NCI-H2227 (cell line): ENCODE measurements around the gene ATXN7L1.

ENCODE experiments used
- DNase-seq: peaks from one replicate; lab custom pipeline; 2025; ENCODE audit not compliant: unreplicated experiment; lab: John Stamatoyannopoulos, UW

Gene ATXN7L1

GRCh38 chr7:105782391-105783042, 93.9 kb downstream of the ATXN7L1 start:
- DNase-seq, result no peak

- DNase-seq, result peak; percentile 29
Measured at GRCh38 chr7:105779856-105780780, 96.3 kb downstream of the ATXN7L1 start.

- DNase-seq, result no peak
Measured at GRCh38 chr7:105778956-105779355, 97.4 kb downstream of the ATXN7L1 start.

DNA sequence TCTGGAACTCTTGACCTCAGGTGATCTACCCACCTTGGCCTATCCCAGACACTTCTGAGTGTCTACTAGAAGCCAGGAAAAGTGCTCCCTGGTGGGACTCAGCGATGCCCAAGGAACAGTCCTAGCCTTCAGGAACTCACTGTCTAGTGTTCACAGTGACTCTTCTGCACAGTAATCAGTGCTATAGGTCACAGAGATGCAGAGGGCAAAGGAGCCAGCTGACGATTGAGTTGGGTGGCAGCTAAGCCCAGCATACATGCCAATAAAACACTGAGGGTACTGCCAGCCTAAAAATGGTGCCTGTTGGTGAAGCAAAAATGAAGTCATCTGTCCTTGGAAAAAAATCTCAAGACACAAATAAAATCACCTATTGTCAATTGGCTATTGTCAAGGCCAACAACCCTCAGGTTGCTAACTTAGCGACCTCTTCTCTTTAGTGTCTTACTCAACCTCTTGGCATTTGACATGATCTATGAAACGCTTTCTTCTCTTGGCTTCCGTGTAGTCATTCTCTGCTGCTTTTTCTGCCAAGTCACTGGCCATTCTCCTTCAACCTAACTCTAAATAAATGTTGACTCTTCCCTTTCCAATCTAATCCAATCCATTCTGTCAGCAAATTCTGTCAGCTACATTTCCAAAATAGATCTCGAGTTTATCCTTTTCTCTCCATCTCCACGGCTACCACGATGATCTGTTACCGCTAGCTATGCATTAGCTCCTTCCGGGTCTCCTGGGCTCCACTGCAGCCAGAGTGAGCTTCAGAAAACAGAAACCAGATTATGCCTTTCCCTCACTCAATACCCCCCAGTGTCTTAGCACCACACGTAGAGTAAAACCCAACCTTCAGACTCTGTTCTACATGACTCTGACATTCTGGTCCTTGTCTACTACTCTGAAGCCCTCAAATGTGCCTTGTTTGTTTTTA, 99.2 kb downstream of the ATXN7L1 start:
- DNase-seq, result no peak

DNA sequence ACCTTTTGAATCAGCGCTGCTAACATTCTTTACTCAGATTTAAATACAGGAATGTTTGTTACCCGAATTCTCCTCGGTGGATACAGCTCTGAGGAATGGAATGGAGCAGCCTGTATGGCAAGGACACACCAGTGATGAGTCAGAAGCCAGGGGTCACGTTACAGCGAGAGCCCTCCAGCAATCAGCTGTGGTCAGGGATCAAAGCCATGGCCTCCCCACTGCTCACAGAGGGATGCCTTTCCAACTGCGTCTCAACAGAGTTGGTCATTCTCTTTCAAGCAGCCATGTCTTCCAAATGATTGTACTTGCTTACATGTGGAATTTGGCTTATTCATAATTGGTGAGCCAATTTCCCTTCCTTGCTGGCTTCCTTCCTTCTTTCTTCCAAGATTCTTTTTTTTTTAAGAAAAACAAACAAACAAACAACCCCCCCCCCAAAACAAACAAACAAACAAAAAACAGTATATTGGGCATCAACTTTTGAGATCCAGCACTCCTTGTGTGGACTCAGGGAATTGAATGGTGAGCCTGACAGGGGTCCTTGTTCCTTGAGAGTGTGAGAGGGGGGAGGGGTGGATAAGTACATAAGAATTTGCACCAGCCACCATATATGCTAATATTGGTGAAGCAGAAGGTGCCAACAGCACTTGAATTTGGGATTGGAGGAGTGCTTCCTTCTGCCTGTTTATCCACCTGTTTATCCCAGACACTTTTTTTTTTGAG, 100.2 kb downstream of the ATXN7L1 start:
- no peak for DNase-seq

GRCh38 chr7:105775580-105775979, 100.8 kb downstream of the ATXN7L1 start:
- DNase-seq, result no peak

- no peak for DNase-seq
Measured at GRCh38 chr7:105773030-105773460, 103.4 kb downstream of the ATXN7L1 start.

DNA sequence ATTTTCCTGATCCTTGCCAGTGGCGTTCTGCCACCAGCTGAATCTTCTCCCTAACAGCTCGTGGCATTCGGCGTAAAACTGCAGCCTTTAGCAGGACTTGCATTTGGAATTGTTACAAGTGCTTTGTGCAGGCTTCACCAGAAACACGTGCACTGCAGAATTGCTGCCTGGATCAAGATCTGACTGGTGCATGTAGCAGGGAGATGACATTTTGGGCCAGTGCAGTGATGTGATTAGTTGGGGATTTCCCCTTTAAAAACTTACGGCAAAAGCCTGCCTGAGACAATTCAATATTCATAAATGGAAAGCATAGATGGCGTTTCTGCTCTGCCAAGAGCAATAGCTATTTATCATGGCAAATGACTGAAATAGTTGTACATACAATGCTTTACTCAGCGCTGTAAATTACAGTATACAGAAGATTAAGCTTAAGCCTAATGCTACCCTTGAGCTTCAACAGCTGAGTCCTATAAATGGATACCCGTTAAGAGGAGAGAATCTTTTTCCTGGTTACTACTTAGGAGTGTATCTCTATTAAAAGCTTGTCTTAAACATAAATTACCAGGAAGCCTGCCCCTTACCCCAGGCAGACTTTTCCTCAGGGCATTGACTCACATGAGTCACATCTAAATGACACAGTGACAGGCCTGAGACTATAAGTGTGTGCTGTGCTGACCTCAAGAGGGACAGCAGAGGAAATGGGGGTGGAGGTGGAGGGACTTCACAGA, 106.3 kb downstream of the ATXN7L1 start:
- DNase-seq, result peak; percentile 87

DNA sequence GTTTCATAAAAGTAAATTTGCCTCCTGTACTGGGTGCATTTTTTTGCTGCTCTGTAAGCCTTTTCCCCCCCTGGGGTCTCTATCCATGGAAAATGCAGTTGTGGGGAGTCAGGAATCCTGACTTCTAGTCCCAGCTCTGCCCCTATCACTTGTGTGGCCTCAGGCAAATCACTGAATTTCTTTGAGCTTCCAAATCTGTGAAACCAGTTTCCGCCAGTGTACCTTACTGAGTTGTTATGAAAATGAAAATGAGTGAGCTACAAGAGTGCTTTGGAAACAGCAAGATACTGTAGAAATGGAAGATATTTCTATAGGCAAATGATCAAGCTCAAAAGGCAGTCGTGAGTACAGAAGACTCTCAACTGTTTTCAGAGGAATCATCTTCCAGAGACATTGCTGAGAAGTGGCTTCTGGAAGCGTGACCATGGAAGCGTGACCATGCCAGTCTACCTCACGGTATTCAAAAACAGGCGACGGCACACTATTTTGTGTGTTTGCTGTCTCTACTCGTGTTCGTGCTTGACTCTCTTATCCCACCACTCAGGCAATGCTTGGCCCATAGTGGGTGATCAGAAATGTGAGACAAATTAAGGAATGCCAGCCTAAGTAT, 107.4 kb downstream of the ATXN7L1 start:
- no peak for DNase-seq

GRCh38 chr7:105768117-105768516, 108.3 kb downstream of the ATXN7L1 start:
- DNase-seq, result no peak

- no peak for DNase-seq
Measured at GRCh38 chr7:105766421-105767073, 109.9 kb downstream of the ATXN7L1 start.

GRCh38 chr7:105765846-105766245, 110.6 kb downstream of the ATXN7L1 start:
- DNase-seq, result no peak

GRCh38 chr7:105764506-105764905, 111.9 kb downstream of the ATXN7L1 start:
- no peak for DNase-seq

DNA sequence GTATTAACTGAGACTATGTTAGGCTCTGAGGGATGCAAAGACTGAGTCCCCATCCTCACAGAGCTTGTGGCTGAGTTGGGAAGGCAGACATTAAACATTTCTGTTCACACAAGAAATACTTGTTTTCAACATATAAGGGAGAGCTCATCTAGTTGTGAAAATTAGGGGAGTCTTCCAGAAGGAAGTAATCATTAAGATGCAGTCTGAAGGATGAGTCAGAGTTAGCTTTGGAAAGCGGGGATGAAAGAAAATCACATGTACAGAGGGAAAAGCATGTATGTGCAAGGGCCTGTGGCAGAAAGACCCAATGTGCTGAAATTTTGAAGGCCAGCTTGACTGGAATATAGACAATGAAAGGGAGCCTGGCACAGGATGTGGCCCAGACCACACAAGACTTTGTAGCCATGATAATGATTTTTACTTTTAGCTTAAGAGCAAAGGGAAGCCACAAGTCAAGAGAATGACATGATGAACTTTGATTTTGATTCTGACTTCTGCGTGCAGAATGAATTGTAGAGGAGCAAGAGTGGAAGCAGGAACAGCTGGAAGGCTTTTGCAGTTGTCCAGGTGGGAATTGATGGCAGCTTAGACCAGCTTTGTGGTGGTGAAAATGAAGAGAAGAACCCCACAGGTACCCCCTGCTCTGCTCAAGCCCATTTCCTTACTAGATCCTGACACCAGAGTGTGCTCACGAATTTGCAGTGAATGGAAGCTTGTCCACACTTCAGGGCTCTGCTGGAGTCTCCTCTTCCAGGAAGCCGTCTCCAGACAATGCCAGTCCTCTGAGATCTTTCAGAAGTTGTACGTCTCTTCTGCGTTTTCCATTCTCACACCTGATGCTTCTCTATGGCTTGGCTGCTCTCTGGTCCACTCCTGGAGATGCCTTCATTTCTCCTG, 115.6 kb downstream of the ATXN7L1 start:
- no peak for DNase-seq

DNA sequence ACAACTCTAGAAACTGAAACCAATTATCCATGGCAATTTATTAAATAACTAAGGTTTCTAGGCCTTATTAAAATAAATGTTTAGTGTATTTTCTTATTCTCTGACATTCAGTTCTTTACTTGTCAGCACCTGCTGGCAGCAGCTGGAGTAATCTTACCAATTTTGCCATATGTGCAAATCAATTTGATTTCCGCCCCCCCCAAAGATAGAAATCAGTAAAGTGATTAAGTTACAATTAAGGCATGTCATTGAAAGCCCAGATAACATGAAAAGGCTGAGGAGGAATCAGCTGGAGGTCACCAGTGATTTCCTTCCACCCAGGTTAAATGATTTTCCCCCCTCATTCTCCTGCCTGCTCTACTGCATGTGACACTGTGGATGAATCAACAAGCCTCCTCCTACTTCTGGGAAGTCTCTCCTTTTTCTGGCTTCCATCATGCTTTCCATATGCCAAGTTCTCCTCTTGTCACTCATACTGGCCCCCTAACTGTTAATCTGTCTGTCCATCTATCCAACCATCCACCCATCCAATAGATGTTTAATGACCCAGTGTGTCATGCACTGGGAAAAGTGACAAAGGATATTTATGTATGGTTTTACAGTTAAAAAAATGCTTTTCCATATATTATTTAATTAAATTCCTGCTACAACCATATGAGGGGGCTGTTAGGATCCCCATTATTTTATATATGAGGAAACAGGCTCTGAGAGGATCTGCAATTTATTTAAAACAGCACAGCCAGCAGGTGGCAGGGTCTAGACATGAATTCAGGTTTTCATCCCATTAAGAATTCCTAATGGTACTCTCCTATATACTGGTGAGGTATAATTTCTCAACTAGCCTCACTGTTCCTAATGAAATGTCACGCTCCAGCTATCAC, 116.5 kb downstream of the ATXN7L1 start:
- DNase-seq, result peak; percentile 39

DNA sequence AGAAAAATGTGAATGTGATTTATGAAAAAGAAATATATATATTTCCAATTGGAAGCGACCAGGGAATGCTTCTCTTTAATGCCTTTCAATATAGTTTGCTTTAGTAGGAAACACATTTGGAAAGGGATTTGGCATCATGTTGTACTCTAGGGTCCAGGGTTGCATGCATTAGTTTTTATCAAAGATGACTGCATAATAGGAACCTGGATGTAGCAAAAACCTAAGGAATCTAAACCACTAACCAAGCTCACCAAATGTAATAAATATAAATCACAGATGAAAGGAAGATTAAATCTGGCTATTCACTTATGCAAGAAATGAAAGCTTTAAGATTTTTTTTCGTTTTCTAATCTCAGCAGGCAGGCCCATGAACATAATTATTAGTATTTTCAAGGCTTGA, 120.0 kb downstream of the ATXN7L1 start:
- DNase-seq, result no peak

DNA sequence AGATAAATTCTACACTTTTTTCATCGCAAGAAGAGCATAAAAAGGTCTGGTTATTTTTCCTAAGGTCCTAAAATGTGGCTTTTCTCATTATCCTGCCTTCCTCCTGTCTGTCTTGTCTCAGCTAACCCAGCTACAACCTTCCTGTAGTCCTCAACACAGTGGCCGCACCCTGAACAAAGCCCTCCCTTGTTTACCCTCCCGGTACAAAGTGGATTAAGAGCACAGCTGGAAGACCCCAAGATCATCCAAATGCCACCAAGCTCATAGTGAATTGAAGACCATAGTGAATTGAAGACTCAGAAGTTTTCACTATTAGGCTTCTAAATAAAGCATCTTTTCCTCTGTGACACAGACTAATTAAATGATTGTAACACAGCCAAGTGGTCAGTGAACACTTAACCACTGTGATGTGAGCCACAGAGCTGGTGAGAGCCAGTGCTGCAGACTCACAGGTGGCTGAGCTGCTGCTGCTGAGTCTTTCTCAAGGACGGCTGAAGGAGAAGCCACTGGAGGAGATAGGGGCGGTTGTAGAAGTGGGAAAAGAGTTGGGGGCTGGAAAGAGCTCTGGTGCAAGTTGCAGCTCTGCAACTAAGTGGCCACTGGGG, 123.6 kb downstream of the ATXN7L1 start:
- no peak for DNase-seq
